Measurements from ENCODE around the gene UBE3B.

UBE3B gene

GRCh38 chr12:109535231-109535862 is 57.9 kb downstream of the UBE3B start:
- DNase-seq = no peak

DNA sequence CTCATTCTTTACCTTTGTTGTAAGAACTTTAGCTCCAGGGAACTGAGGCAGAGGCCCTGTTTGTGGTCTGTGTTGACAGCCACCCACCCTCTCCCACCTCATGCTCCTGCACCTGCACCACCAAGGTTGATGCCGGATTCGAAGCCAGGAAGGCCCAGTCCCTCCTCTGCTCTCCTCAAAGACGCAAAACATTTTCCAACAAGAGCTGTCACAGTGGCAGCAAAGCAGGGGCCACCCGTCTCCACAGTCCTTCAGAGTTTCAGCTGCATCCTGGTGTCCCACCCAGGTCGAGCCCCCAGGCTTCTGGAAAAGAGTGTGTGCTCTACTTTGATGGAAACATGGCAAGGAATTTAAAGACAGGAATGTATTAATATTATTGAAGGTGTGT is 58.4 kb downstream of the UBE3B start:
- no peak for DNase-seq

- DNase-seq = no peak
Measured at GRCh38 chr12:109537136-109537535, 59.7 kb downstream of the UBE3B start.

GRCh38 chr12:109538191-109538863 is 60.9 kb downstream of the UBE3B start:
- no peak for DNase-seq

GRCh38 chr12:109539508-109539907 is 62.1 kb downstream of the UBE3B start:
- DNase-seq = no peak

DNA sequence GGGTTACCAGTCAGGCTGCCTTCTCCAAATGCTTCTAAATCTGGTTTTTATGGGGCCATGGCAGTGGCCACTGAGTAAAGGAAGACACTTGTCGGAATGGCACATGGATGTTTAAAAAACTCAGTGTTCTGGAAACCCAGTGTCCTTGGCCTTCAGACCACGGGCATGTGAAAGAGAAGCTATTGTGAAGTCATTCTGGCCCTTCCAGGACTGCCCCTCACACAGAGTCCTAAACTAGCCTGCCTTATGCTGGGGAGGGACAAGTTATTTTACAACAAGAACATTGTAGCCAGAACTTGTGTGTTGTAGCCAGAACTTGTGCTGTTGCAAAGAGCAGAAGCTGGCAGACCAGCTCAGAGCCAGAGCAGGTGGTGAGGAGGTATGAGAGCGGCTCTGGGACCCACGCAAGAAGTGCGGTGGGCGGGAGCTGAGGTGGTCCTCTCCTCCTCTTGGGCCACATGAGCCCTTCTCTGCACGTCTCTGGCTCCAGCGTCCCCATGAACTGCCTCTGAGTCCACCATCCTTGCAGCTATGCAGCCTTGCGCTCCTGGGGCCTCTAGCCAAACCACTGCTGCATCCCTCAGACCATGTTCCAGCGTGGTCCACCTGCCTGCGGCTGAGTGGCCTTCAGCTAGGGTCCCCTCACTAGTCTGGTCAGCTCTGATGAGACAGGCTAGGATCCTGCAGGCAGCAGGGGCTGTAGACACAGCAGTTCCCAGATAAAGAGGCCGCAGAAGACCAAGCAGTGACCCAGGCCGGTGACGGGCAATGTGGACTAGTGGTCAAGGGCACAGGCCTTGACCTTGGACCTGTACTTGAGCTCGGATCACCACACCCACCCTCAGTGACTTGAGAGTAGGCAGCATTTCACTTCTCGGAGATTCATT is 63.3 kb downstream of the UBE3B start:
- DNase-seq = no peak

GRCh38 chr12:109541413-109541726 is 63.9 kb downstream of the UBE3B start:
- no peak for DNase-seq

DNA sequence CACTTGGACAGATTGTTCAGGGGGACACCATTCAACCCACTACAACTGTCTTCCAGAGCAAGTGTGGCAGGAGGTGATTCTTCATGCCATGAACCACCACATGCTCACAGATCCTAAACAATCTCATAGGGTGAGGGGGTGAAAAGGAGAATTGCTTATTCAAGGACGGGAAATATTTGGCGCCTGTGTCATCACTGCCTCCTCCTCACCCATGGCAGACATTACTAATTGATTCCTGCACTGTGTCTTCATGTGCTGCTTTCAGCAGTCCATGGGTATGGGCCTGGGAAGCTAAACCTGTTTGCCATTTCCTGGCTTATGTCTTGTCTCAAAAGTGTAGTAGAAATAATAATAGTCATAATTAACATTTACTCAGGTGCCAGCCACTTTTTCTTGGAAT is 64.6 kb downstream of the UBE3B start:
- DNase-seq = no peak

- DNase-seq = no peak
Measured at GRCh38 chr12:109542876-109543275, 65.4 kb downstream of the UBE3B start.

- no peak for DNase-seq
Measured at GRCh38 chr12:109544955-109545531, 67.6 kb downstream of the UBE3B start.

DNA sequence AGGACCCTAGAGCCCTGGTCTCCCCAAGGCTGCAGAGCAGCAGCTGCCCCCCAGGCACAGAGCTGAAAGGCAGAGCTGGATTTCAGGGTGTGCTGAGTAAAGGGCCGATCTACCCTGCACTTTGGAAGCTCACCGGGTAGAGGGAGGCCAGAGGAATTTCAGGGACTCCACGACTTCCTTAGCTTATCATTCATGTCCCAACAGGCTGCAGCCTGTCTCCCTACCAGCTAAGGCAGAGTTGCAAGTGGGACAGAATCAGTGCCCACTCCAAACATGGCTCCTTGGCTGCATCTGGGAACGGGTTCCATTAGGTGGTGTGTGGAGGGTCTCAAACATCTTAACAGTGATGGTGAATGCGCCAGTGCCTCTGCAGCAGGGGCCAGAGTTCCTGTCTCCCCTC is 68.4 kb downstream of the UBE3B start:
- no peak for DNase-seq

DNA sequence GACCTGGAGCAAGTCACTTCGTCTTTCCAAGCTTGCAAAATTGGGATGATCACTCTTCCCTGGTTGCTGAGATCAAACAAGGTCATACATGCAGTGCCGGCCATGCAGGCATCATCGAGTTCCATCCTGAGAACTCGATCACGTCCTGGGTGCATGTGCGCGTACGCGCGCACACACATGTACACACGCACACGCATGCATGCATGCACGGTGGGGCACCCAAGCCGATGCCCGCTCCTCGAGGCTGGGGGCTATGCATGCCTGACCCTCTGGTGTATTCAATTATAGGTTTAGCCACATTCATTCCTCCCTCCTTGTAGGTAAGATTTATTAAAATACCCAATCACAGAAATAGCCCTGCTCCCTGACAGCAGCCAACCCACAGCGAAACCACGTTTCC is 69.9 kb downstream of the UBE3B start:
- no peak for DNase-seq

- DNase-seq = no peak
Measured at GRCh38 chr12:109548258-109548657, 70.8 kb downstream of the UBE3B start.

GRCh38 chr12:109549613-109550270 is 72.3 kb downstream of the UBE3B start:
- no peak for DNase-seq

- DNase-seq = no peak
Measured at GRCh38 chr12:109550281-109550680, 72.8 kb downstream of the UBE3B start.

DNA sequence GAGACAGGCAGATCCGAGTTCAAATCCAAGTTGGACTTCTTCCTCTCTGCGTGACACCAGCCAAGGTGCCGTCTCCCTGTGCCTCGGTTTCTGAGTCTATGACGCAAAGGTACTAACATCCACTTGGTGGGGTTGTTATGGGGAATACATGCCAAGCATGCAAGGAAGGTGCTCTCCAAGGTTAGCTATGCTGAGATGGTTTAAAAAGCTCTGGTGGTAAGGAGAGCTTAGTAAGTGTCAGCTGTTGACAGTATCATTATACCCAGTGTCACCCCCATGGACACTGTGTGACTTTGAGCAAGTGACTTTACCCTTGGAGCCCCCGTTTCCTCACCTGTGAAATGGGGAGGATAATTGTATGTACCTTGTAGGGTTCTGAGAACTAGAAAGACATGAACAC is 73.7 kb downstream of the UBE3B start:
- no peak for DNase-seq

GRCh38 chr12:109552971-109553370 is 75.5 kb downstream of the UBE3B start:
- DNase-seq = no peak

DNA sequence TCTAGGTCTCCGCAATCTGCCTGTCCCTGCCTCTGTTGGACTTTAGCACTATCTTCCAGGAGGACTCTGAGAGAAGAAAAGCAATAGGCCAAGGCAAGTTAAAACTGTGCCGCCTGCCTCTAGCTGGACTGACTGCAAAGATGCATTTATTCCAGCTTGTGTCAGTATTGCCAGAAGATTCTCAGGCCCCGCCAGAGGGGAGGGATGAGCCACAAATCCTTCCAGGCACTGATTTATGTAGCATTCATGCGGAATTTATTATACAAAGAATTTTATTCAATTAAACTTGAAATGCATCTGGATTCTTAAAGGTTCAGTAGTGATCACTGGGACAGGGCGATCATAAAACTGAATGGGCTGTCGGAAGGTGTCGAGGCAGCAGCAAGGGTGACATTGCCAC is 76.0 kb downstream of the UBE3B start:
- no peak for DNase-seq

DNA sequence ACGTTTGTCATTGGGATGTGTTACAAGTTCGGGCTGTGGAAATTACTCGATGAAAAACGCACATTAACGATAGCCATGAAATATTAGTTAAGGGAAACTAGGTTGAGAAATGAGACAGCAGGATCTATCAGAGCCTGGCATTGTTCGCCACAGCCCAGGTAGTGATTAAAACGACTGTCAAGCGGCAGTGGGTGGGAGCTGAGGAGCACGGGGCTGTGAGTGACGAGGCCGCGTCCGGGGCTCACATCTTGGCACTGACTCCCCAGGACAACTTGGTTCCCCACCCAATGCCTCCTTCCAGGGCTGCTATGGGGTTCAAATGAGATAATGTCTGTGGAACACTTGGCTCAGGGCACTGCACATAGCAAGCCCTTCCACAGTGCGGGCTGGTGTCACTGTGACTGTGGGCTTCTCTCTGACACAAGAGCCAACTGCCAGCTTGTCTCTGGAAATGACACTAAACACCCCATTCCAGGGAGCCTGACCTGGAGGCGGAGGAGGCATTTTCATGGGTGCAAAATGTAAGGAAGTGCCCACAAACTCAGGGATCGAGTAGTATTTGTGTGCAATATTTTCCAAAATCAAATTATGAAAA is 76.6 kb downstream of the UBE3B start:
- DNase-seq = no peak

DNA sequence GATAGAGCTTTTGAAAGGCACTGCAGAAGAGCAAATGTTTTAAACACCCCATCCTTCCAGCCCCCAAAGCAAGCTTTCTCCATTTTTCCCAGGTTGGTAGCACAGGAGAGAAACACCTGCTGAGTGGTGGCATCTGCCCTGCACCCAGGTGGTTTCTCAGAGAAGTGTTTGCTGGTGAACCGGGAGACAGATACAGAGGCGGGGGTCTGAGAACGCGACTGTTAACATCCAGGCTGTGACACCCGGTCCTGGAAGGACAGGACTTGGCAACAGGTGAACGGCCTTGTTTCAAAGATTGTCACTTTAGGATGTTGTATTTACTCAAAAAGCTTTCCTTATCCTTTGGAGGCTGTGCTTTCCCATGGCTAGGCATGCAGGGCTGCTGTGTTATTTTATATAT is 77.3 kb downstream of the UBE3B start:
- no peak for DNase-seq

DNA sequence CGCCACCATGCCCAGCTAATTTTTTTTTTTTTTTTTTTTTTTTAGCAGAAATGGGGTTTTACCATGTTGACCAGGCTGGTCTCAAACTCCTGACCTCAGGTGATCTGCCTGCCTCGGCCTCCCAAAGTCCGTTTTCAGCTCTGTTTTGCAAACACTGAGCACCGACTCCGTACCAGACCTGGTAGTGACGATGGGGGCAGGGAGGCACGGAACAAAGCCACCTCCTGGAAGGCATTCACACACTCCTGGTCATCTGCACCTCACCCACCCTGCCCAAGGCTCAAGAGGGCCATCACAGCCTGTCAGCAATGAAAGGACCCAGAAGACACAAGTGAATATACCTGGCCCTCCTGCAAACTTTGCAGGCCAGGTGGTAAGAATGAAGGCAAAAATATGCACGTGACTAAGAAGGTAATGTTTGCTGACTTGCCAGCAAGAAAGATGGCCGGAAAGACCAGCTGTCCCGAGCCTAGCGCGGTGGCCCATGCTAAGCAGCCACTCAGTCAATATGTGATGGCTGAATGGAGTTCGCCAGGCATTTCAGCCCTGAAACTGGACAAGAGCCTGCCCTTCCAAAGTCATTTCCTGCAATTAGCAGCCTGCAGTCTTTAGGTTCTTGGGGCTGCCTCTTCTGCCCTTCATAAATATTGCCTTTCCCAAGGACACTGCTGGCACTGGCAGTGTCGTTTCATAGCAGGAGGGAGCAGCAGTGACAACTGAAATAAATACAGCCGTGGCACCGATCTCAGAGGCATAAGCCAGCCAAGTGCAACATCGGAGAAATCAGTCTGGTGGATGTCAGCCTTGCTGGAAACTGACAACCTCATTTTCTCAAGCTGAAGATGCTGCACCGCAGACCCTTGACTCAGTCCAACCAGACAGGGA is 78.2 kb downstream of the UBE3B start:
- DNase-seq = no peak

DNA sequence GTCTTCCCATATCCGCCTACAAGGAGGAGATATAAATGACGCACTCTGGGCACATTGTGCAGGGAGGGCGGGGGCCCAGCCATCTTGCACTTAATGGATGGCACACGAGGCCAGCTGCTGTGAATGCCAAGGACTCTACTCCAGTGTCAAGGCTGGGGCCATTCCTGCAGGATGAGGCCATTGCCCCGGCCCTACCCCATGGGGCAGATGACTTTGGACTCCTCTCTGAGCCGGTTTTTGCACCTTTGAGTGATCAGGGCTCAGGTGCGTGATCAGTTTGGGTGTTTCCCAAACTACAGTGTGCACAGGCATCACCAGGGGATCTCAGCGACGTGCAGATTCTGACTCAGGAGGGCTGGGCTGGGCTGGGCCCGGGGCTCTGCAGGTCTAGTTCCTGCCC is 79.8 kb downstream of the UBE3B start:
- no peak for DNase-seq
